Stimulated activated CD8-positive, alpha-beta memory T cell treated with anti-CD3 and anti-CD28 coated beads, Interleukin-4, amount 100 ng/mL, for 4 hours (primary cell): ENCODE results near the gene STXBP5.
"Not testable (repeated sequence)": the region's sequence is repeated elsewhere in the genome, so short reads cannot be mapped to it uniquely, and the experiment has no call there.

Experiments used
- DNase-seq, 2 donors: peaks; one replicate each; pipeline ENCODE4 v3.0.0-alpha.2; 2020; ENCODE audit warnings: low read depth in 2 of 2, low spot score in 1 of 2

The STXBP5 gene

DNA sequence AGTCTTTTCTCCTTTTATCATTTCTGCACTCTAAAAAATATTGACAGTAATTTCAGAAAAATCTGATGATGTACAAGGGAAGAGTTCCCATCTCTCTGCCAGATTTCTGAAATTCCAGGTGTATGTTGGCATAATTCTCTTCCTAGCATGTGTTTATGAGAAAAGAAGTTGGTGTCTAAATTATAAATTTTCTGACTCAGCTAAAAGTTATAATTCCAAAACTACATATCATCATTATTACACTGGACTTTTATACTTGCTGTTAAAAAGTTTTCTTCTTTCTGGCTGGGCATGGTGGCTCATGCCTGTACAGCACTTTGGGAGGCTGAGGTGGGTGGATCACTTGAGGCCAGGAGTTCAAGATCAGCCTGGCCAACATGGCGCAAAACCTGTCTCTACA, 168.6 kb downstream of the STXBP5 start:
- no peak for DNase-seq

DNA sequence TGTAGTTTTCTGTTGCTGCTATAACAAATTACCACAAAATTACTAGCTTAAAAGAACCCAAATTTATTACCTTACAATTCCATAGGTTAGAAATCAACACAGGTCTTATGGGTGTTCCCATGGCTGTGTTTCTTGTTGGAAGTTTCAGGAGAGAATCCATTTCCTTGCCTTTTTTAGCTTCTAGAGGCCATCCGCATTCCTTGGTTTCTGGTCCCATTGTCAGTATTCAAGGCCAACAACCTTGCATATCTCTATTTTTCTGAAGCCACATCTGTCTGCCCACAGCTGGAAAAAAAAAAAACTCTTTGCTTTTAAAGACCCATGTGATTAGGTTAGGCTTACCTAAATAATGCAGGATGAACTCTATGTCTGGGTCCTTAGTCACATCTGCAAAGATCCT, 174.6 kb downstream of the STXBP5 start:
- no peak for DNase-seq

GRCh38 chr6:147380841-147381240, 176.6 kb downstream of the STXBP5 start:
- DNase-seq, result not testable (repeated sequence)

GRCh38 chr6:147381712-147382111, 177.5 kb downstream of the STXBP5 start:
- no peak for DNase-seq

DNA sequence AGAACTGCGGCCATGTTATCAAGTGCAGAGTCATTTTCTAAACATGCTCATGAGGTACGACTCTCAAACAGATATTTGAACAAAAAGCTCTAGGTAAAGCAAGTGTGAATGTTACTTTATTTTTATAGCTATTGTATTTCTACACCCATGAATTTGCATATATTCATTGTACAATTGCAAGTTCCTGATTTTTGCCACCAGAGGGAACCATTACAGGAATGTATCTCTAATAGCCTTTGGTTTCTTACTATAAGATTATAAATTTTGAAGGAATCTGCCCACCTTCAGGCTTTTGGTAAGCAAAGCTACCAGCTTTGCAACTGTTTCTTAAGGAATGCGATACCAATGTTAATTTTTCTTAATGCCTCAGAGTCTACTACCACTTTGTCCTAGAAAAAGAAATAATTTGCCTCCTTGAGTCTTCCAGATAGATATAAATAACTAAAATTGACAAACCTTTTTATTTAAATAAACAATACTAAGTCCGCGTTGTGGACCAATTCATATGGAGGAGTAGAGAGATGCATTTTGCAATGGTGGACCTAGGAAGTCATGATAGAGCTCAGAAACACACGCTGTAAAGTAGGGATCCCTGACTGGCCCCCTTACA, 178.8 kb downstream of the STXBP5 start:
- no peak for DNase-seq

- no peak for DNase-seq
Measured at GRCh38 chr6:147384029-147384428, 179.8 kb downstream of the STXBP5 start.

GRCh38 chr6:147384737-147385710, 180.8 kb downstream of the STXBP5 start:
- DNase-seq, result no peak

DNA sequence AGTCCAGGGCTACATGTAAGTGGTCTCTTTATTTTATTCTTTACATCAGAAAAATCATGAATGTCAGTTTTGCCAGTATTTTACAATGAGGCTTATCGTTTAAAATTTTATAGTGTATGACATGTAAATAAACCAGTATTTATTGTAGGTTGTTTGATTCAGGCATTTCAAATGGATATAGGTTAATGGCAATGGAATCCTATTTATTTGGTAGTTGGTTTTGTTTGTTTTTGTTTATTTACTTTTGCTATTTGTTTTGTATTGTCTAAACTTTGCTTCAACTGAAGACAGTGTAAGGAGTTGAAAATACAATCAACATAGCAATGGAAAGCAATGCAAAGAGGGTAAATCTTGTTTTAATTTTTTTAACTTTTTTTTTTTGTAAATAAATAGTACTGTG, 185.2 kb downstream of the STXBP5 start:
- no peak for DNase-seq

DNA sequence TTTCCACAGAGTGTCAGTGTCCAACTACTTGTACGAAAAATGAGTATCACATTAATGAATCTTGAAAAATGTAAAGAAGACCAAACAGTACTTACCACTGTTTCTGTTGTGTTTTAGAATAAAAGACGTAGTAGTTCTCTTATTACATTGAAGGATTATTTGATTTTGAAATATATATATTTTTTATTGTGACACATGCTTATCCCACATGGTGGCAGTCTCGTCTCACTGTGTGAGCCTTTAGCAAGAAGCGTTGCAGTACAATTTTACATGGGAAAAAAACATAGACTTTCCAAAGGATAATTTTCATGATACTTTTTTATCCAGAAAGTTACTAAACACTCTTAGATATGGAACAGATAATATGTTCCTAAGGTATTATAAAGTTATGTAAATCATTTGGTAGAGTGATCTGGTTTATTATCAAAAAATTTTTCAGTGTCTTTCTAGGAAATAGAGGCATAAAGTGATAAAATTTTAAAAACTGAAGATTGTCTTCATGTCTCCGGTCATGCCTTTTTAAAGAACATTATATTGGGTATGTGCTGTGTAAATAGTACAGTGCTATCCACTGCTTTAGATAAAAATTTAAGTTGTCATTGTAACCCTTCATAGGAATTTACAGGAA, 186.8 kb downstream of the STXBP5 start:
- DNase-seq, result no peak

DNA sequence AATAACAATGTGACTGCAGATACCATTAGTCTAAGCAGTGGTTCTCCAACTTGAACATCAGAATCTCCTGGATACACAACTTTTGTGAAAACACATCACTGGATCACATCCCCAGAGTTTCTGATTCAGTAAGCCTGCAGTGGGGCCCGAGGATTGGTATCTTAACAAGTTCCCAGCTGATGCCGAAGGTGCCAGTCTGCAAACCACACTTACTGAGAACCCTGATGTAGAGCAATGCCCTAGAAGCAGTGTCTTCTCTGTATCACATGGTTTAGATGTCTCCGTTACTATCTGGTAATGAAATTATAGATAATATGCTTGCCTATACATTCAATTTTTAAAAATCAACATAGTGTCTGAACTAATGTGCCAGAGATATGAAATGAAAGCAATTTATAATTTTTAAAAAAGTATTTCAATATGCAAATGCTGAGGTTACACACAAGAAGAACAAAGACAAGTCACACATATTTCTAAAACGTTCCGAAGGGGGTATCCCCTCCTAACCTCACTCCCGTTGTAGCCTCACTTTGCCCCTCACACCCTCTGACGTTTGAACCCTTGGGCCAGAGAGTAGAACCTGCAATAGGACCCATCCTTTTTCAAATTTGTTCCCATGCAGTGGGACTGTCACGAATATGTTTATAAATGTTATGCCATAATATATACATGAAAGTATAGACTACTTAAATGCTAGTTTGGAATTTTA, 188.9 kb downstream of the STXBP5 start:
- DNase-seq, result no peak

GRCh38 chr6:147395158-147395557, 190.9 kb downstream of the STXBP5 start:
- no peak for DNase-seq

- no peak for DNase-seq
Measured at GRCh38 chr6:147397306-147397705, 193.1 kb downstream of the STXBP5 start.

- DNase-seq, result no peak
Measured at GRCh38 chr6:147400968-147401367, 196.8 kb downstream of the STXBP5 start.

DNA sequence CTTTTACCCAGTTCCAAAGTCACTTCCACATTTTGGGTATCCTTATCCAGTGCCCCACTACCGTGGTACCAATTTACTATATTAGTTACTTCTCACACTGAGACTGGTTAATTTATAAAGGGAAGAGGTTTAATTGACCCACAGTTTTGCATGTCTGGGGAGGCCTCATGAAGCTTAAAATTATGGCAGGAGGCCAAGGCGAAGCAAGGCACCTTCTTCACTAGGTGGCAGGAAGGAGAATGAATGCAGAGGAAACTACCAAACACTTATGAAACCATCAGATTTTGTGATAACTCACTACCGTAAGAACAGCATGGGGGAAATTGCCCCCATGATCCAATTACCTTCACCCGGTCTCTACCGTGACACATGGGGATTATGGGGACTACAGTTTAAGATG, 197.6 kb downstream of the STXBP5 start:
- no peak for DNase-seq

GRCh38 chr6:147406783-147407182, 202.6 kb downstream of the STXBP5 start:
- no peak for DNase-seq

GRCh38 chr6:147407571-147407970, 203.4 kb downstream of the STXBP5 start:
- no peak for DNase-seq

- DNase-seq, result no peak
Measured at GRCh38 chr6:147416622-147417021, 212.4 kb downstream of the STXBP5 start.

- no peak for DNase-seq
Measured at GRCh38 chr6:147417954-147418353, 213.7 kb downstream of the STXBP5 start.

- DNase-seq, result no peak
Measured at GRCh38 chr6:147418523-147418922, 214.3 kb downstream of the STXBP5 start.

DNA sequence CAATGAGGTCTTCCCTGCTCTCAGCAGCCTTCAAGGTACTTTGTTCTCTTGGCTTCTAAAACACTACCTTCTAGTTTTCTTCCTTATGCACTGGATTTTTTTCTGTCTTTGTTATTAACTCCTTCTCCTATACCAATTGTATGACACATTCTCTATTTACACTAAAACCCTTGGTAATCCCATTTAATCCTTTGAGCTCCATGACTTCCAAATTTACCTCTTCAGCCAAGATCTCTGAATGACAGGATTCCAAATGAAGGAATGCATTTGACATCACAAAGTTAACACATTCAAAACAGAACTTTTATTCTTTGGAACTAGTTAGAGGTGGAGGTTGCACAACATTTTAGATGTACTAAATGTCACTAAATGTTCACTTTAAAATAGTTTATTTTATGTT, 217.7 kb downstream of the STXBP5 start:
- no peak for DNase-seq

- DNase-seq, result no peak
Measured at GRCh38 chr6:147423111-147423510, 218.9 kb downstream of the STXBP5 start.
